GM12878 (cell line): Measurements from ENCODE around the gene SCARB2. TPM values are rescaled to one million over a fixed set of nuclear protein-coding genes. Genes with fewer than 3 reads are reported as not detected.

Experiments used
- ATF7 ChIP-seq: fragments of 450-650 bp; IDR thresholded peaks from 2 replicates; pipeline ENCODE4 v1.6.1; 2016; ENCODE audit warnings: low read depth, mild to moderate bottlenecking
- BHLHE40 ChIP-seq, 2 experiments: fragments of 450-650 bp in 1 of 2; IDR thresholded peaks; 2 replicates each; pipeline ENCODE4 v1.6.1; 2011 to 2017; ENCODE audit warnings: low read depth in 2 of 2, borderline replicate concordance in 1 of 2, improper control_type of control experiment in 1 of 2, low read length in 1 of 2, mild to moderate bottlenecking in 1 of 2
- CBX5 ChIP-seq: sonication (generic); IDR thresholded peaks from 2 replicates; pipeline ENCODE4 v1.6.1; 2016; ENCODE audit warnings: low read depth, moderate library complexity, mild to moderate bottlenecking, inconsistent platforms
- RAD21 ChIP-seq: IDR thresholded peaks from 2 replicates; pipeline ENCODE4 v1.6.1; 2011; ENCODE audit warnings: mild to moderate bottlenecking, low read depth, low read length, moderate library complexity; ENCODE audit not compliant: insufficient read depth
- TBL1XR1 ChIP-seq: IDR thresholded peaks from 2 replicates; pipeline ENCODE4 v1.6.1; 2012; ENCODE audit warnings: low read depth, low read length, improper control_type of control experiment
- YY1 ChIP-seq: IDR thresholded peaks from 2 replicates; pipeline ENCODE4 v1.6.1; 2011; ENCODE audit warnings: low read depth, mild to moderate bottlenecking, low read length
- ZNF622 ChIP-seq: fragments of 450-650 bp; IDR thresholded peaks from 2 replicates; pipeline ENCODE4 v1.6.1; 2017; ENCODE audit warnings: mild to moderate bottlenecking, inconsistent platforms
- polyA plus RNA-seq, 11 experiments: library from polyadenylated mRNA; depleted of rRNA in 4 of 11; unstranded in 6 of 11; stranded (reverse) in 5 of 11; fragments of >200 nt; fragmentation: Nextera tagmentation in 4 of 11; fragmentation: Illumina TruSeq in 1 of 11; extraction: Ambion mirVana in 4 of 11; extraction: Trizol in 1 of 11; gene quantifications; 1 replicate in 1 of 11; 2 replicates in 10 of 11; pipeline versions ENCODE4 v1.2.1 to v1.2.3, GENCODE V29; 2011 to 2016; ENCODE audit warnings: inconsistent platforms in 2 of 11, missing spikeins in 2 of 11, low read depth in 1 of 11
- total RNA-seq, 4 experiments: library from RNA; depleted of rRNA in 3 of 4; stranded (reverse); fragments of >200 nt in 3 of 4; fragmentation: Illumina TruSeq in 1 of 4; extraction: Trizol in 1 of 4; gene quantifications; 2 replicates each; pipeline versions ENCODE4 v1.2.1 to v1.2.3, GENCODE V29; 2013 to 2021
- TF ChIP-seq, protein P1 (sequence below): fragments of 450-650 bp; IDR thresholded peaks from 2 replicates; pipeline ENCODE4 v1.6.1; 2017; ENCODE audit warnings: mild to moderate bottlenecking, moderate library complexity
- TF ChIP-seq, protein P2 (sequence below): IDR thresholded peaks from 2 replicates; pipeline ENCODE4 v1.6.1; 2012; ENCODE audit warnings: low read depth, low read length, improper control_type of control experiment

Gene SCARB2
- total and polyA plus RNA-seq, 10 of the 15 experiments (the other 5 are each of a cell fraction or from before 2014, with no cell fraction given): 2.1 to 11.7 (median 9.5) TPM

DNA sequence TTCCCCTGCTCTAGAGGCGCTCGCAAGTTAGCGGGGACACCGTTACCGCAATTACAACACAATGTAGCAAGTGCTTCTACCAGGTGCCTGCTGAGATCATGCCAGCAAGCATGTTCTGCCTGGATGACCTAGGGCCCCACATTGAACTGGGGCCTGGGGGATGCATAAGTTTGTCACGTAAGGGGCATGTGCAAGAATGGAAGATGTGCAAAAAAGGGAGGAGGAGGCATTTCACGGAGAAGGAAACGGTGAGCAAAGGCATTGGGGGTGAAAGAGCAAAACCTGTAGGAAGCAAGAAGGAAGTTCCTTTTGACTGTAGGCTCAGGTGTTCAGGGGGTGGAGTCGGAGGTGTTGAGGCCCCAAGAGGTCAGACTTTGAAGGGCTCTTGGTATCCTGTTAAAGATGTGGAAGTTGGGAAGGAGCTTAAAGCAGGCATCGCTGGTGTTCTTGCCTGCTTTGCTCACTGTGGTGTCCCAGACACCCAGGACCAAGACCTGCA, 602 bp upstream of the SCARB2 start (continued):
- TF ChIP-seq RAD21: no peak
- 0 out of 2 replicates have a peak, but pooled peaks have one; percentile 3 for TF ChIP-seq YY1
- 0 out of 2 replicates have a peak, but pooled peaks have one; percentile 22 for TF ChIP-seq TBL1XR1
- TF ChIP-seq CBX5: no peak
- TF ChIP-seq, protein P1, sequence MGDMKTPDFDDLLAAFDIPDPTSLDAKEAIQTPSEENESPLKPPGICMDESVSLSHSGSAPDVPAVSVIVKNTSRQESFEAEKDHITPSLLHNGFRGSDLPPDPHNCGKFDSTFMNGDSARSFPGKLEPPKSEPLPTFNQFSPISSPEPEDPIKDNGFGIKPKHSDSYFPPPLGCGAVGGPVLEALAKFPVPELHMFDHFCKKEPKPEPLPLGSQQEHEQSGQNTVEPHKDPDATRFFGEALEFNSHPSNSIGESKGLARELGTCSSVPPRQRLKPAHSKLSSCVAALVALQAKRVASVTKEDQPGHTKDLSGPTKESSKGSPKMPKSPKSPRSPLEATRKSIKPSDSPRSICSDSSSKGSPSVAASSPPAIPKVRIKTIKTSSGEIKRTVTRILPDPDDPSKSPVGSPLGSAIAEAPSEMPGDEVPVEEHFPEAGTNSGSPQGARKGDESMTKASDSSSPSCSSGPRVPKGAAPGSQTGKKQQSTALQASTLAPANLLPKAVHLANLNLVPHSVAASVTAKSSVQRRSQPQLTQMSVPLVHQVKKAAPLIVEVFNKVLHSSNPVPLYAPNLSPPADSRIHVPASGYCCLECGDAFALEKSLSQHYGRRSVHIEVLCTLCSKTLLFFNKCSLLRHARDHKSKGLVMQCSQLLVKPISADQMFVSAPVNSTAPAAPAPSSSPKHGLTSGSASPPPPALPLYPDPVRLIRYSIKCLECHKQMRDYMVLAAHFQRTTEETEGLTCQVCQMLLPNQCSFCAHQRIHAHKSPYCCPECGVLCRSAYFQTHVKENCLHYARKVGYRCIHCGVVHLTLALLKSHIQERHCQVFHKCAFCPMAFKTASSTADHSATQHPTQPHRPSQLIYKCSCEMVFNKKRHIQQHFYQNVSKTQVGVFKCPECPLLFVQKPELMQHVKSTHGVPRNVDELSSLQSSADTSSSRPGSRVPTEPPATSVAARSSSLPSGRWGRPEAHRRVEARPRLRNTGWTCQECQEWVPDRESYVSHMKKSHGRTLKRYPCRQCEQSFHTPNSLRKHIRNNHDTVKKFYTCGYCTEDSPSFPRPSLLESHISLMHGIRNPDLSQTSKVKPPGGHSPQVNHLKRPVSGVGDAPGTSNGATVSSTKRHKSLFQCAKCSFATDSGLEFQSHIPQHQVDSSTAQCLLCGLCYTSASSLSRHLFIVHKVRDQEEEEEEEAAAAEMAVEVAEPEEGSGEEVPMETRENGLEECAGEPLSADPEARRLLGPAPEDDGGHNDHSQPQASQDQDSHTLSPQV: no peak
- no peak for TF ChIP-seq ZNF622
- no peak for TF ChIP-seq BHLHE40 (IDR thresholded peaks at IDR 0.05; ENCODE audit: borderline replicate concordance in 1 of 2, low read depth in 2 of 2, low read length in 1 of 2)
- TF ChIP-seq ATF7: peak; percentile 47; the same call in 1 of the 2 replicates
- TF ChIP-seq, protein P2, sequence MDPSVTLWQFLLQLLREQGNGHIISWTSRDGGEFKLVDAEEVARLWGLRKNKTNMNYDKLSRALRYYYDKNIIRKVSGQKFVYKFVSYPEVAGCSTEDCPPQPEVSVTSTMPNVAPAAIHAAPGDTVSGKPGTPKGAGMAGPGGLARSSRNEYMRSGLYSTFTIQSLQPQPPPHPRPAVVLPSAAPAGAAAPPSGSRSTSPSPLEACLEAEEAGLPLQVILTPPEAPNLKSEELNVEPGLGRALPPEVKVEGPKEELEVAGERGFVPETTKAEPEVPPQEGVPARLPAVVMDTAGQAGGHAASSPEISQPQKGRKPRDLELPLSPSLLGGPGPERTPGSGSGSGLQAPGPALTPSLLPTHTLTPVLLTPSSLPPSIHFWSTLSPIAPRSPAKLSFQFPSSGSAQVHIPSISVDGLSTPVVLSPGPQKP: no peak
